Uterus (tissue), 4 donors: ENCODE measurements around the gene TTC22. TPM values are rescaled to one million over a fixed set of nuclear protein-coding genes. Genes with fewer than 3 reads are reported as not detected.

ENCODE experiments used
- DNase-seq, 2 donors: peaks; one replicate each; pipeline ENCODE4 v3.0.0-alpha.2; 2019 to 2020
- H3K27ac ChIP-seq, 2 donors: fragments of 200-600 bp; sonication (generic); 1 replicate in 1 of 2; 2 replicates in 1 of 2; pipeline ENCODE4 v1.5.1; 2016 to 2018
- H3K27me3 ChIP-seq, 2 donors: fragments of 200-600 bp; sonication (generic); one replicate each; pipeline ENCODE4 v1.5.1; 2018 to 2019; ENCODE audit warnings: control low read depth in 1 of 2
- H3K36me3 ChIP-seq, 2 donors: fragments of 200-600 bp; sonication (generic); one replicate each; pipeline ENCODE4 v1.5.1; 2019; ENCODE audit warnings: control low read depth in 1 of 2
- H3K4me1 ChIP-seq, 2 donors: fragments of 200-600 bp; sonication (generic); one replicate each; pipeline ENCODE4 v1.5.1; 2018 to 2019; ENCODE audit warnings: control low read depth in 1 of 2
- H3K4me3 ChIP-seq, 2 donors: fragments of 200-600 bp; sonication (generic); 1 replicate in 1 of 2; 2 replicates in 1 of 2; pipeline ENCODE4 v1.5.1; 2018 to 2019; ENCODE audit warnings: mild to moderate bottlenecking in 1 of 2
- H3K9me3 ChIP-seq, 2 donors: fragments of 200-600 bp; sonication (generic); one replicate each; pipeline ENCODE4 v1.5.1; 2019; ENCODE audit warnings: control low read depth in 1 of 2
- POLR2A ChIP-seq, 2 donors: fragments of 450-650 bp; IDR thresholded peaks; one replicate each; pipeline ENCODE4 v1.6.1; 2016; ENCODE audit warnings: antibody characterized with exemption in 2 of 2, mild to moderate bottlenecking in 1 of 2, moderate library complexity in 1 of 2
- intact Hi-C: fragments of 100-400 bp; cut with DNase I; formaldehyde crosslinking; loops from one replicate; pipeline ENCODE4 v1.15.1; 2023; ENCODE audit warnings: low total_unique reads
- total RNA-seq, 4 donors: library from RNA; depleted of rRNA in 3 of 4; stranded (reverse); fragments of >200 nt in 3 of 4; gene quantifications; one replicate each; pipeline versions ENCODE4 v1.1.0 to v1.2.4, GENCODE V29; 2014 to 2023
- TF ChIP-seq, protein P1 (sequence below), 4 experiments: fragments of 200-600 bp in 2 of 4; fragments of 450-650 bp in 2 of 4; sonication (generic) in 2 of 4; IDR thresholded peaks; one replicate each; pipeline ENCODE4 v1.5.1; 2016 to 2019; ENCODE audit warnings: antibody characterized with exemption in 4 of 4, mild to moderate bottlenecking in 2 of 4, moderate library complexity in 1 of 4
- donor health status: DM: yes; HTN: yes; CAD: no.

Gene TTC22
- total RNA-seq, 4 donors from 2014 or later: 3.2 to 5.3 TPM; not detected in 2

DNA sequence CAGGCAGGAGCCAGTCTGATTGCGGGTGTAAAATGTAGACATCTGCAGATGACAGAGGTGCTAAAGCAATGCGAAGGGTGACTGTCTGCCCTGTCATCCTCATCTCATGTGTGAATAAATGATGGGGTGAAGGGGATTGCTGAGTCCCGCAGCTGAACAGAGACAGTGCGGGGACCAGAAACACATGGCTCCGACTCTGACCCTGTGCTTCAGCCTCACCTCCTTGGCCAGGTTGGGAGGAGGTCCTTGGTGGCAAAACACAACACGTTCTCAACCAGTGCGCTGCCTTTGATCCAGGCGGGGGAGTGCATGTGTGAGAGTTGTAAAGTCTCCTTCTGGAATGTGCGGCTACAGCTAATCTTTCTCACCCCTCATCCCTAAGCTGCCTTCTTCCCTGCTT lies 32.0 kb upstream of the TTC22 start:
- Histone ChIP-seq H3K27me3 (no peaks in the 10 kb centered on the region), H3K4me3 (no peak overlapping the region), H3K4me1 (no peaks in the 10 kb centered on the region), H3K9me3 (no peaks in the 10 kb centered on the region), H3K36me3 (no peaks in the 10 kb centered on the region), H3K27ac (no peak overlapping the region)
- no peak for DNase-seq
- TF ChIP-seq, protein P1, sequence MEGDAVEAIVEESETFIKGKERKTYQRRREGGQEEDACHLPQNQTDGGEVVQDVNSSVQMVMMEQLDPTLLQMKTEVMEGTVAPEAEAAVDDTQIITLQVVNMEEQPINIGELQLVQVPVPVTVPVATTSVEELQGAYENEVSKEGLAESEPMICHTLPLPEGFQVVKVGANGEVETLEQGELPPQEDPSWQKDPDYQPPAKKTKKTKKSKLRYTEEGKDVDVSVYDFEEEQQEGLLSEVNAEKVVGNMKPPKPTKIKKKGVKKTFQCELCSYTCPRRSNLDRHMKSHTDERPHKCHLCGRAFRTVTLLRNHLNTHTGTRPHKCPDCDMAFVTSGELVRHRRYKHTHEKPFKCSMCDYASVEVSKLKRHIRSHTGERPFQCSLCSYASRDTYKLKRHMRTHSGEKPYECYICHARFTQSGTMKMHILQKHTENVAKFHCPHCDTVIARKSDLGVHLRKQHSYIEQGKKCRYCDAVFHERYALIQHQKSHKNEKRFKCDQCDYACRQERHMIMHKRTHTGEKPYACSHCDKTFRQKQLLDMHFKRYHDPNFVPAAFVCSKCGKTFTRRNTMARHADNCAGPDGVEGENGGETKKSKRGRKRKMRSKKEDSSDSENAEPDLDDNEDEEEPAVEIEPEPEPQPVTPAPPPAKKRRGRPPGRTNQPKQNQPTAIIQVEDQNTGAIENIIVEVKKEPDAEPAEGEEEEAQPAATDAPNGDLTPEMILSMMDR (IDR thresholded peaks at IDR 0.05): no peak
- no peak for TF ChIP-seq POLR2A (IDR thresholded peaks at IDR 0.05)
- intact Hi-C loops: no loop called here

DNA sequence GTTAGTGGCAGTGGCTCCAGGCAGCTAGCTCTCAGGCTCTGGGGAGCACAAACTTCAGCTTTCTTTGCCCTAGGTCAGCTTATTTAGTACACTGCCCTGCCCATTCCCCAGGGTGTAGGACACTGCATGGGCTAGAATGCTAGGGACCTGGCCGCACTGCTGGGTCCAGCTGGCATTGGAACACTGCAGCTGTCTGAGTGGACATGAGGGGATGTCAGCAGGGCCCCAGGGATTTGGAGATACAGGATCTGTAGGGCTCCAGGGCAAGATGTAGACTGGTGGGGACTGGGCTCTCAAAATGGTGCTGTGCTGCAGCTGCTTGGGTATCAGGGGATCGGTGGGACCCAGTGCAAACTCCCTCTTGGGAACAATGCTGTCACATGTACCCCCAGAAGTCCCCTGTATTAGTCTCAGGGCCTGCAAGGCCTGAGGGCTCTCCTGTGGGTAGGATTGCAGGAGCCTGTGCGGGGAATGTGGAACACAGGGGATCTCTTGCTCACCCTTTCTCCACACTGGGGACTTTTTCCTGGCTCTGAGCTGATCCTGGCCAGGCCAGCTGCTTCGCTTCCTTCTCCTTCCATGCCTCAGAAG lies 25.2 kb upstream of the TTC22 start:
- Histone ChIP-seq H3K9me3 (peaks cover 0 to 3% of the 10 kb centered on the region in 2 donors), H3K4me3 (no peak overlapping the region), H3K36me3 (no peaks in the 10 kb centered on the region), H3K27ac (no peak overlapping the region), H3K27me3 (no peaks in the 10 kb centered on the region), H3K4me1 (no peaks in the 10 kb centered on the region)
- TF ChIP-seq, protein P1 (IDR thresholded peaks at IDR 0.05): no peak
- TF ChIP-seq POLR2A (IDR thresholded peaks at IDR 0.05): no peak
- intact Hi-C loops: no loop called here
- DNase-seq: no peak

DNA sequence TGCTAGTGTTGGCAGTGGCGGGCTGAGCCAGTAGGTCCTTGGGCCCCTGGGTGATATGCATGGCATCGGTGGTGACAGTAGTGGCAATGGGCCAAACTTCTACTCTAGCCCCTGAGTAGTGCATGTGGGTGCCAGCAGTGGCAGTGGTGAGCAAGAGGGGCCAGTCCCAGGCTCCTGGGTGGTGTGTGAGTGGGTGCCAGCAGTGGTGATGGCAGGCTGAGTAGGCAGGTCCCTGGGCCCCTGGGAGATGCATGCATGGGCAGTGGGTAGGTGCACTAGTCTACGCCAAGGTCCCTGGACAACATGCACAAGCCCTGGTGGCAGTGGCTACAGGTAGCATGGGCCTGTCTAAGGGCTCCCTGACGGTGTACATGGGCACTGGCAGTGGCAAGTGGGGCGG lies 24.6 kb upstream of the TTC22 start:
- no peaks in the 10 kb centered on the region for H3K4me1 ChIP-seq
- peaks cover 0 to 3% of the 10 kb centered on the region in 2 donors for H3K9me3 ChIP-seq
- H3K27me3 ChIP-seq: no peaks in the 10 kb centered on the region
- no peak for DNase-seq
- H3K27ac ChIP-seq: no peak overlapping the region
- intact Hi-C loops: no loop called here
- no peaks in the 10 kb centered on the region for H3K36me3 ChIP-seq
- no peak for TF ChIP-seq POLR2A (IDR thresholded peaks at IDR 0.05)
- TF ChIP-seq, protein P1 (IDR thresholded peaks at IDR 0.05): no peak
- H3K4me3 ChIP-seq: no peak overlapping the region

DNA sequence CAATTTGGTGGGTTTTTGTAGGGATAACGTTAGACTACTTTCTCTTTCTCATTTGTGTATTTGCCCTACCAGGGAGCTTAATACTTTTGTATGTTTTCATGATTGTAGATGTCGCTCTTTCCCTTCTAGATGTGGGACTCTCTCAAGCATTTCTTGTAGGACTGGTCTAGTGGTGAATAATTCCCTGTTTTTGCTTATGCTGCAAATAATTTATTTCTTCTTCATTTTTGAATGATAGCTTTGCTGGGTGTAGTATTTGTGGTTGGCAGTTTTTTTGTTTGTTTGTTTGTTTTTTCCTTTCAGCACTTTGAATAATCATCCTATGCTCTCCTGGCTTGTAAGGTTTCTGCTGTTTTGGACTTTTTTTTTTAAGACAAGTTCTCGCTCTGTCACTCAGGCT lies 22.5 kb upstream of the TTC22 start:
- Histone ChIP-seq H3K27me3 (no peaks in the 10 kb centered on the region), H3K9me3 (peaks cover 0 to 3% of the 10 kb centered on the region in 2 donors), H3K27ac (no peak overlapping the region), H3K4me3 (no peak overlapping the region), H3K36me3 (no peaks in the 10 kb centered on the region), H3K4me1 (no peaks in the 10 kb centered on the region)
- no peak for DNase-seq
- no peak for TF ChIP-seq POLR2A (IDR thresholded peaks at IDR 0.05)
- TF ChIP-seq, protein P1 (IDR thresholded peaks at IDR 0.05): no peak
- intact Hi-C loops: no loop called here

DNA sequence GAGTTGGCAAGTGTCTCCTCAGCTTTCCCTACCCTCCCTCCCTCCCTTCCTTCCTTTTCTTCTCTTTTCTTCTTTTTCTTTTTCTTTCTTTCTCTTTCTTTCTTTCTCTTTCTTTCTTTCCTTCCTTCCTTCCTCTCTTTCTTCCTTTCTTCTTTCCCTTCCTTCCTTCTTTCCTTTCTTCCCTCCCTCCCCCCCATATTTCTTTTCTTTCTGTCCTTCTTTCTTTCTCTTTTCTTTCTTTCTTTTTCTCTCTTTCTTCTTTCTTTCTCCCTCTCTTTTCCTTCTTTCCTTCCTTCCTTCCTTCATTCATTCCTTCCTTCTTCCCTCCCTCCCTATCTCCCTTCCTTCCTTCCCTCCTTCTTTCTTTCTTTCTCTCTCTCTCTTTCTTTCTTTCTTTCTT lies 18.6 kb upstream of the TTC22 start:
- Histone ChIP-seq H3K27me3 (no peaks in the 10 kb centered on the region), H3K9me3 (peaks cover 0 to 3% of the 10 kb centered on the region in 2 donors), H3K36me3 (no peaks in the 10 kb centered on the region), H3K4me1 (no peaks in the 10 kb centered on the region), H3K4me3 (no peak overlapping the region), H3K27ac (no peak overlapping the region)
- TF ChIP-seq, protein P1 (IDR thresholded peaks at IDR 0.05): no peak
- no peak for TF ChIP-seq POLR2A (IDR thresholded peaks at IDR 0.05)
- no peak for DNase-seq
- intact Hi-C loops: loop anchor here (10.0 kb wide), 1 partner anchor 755 kb away; no protein-coding TSS in a partner anchor
